Middle frontal gyrus (tissue), 1 donor: Measurements from ENCODE around the gene HTR6.
"Not testable (repeated sequence)": the region's sequence is repeated elsewhere in the genome, so short reads cannot be mapped to it uniquely, and the experiment has no call there.

ENCODE experiments used
- DNase-seq: peaks from one replicate; pipeline ENCODE4 v3.0.0-alpha.2; 2015; ENCODE audit warnings: low spot score; ENCODE audit errors: extremely low spot score

The HTR6 gene

DNA sequence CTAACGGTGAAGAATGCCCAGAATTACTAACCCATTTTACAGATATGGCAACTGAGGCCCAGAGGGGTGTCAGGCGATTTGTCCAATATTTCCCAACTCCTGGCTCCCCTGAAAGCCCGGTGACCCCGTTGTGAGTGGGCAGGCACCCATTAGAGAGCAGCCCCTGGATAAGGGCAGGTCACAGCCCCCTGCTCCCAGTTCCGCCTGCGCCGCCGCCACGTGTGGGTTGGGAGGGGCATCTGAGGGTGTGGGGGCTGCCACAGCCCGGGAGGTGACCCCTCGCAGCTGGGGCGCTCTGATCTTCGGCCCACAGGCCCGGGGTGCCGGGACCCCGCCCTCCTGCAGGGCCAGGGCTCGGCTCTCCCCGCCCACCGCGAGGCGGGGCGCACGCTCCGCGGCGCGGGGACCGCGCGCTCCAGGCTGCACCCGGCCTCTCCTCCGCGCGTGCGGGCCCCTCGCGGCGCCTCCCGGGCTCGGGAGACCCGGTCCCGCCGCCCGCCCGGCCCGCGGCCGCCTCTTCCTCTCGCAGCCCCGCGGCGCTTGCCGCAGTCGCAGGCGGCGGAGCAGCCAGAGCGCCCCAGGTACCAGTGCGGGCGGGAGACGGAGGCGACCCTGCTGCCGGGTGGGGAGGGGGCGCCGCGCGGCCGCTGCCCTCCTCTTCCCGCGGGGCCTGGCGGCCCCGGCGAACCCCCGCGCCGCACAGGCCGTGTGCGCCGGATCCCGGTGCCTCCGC, at the start of gene HTR6:
Gene HTR6 (plus strand): TSS at position 423 of the 733 bp plus-strand sequence. CDS start 879 bp downstream, outside the sequence.
- no peak for DNase-seq

- no peak for DNase-seq
Observed at GRCh38 chr1:19615438-19615837, 49.2 kb upstream of the HTR6 start.

DNA sequence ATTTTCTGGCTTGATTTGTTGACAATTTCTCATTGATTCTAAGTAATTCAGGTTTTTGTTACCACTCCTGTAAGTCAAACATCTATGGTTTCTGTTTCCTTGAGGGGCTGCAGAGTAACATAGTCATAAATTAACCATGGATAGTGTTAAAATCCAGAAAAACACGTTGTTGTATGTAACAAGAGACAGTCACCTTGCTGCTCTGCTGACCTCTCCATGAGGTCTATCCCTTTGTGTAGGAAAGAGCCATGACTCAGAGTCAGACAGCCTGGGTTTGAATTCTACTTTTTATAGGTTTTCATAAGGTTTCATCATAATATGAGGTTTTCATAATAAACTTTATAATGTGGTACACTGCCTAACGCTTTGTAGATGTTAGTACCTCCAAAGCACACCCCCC, 48.2 kb upstream of the HTR6 start:
- DNase-seq, result no peak

- no peak for DNase-seq
Observed at GRCh38 chr1:19617376-19617775, 47.3 kb upstream of the HTR6 start.

DNA sequence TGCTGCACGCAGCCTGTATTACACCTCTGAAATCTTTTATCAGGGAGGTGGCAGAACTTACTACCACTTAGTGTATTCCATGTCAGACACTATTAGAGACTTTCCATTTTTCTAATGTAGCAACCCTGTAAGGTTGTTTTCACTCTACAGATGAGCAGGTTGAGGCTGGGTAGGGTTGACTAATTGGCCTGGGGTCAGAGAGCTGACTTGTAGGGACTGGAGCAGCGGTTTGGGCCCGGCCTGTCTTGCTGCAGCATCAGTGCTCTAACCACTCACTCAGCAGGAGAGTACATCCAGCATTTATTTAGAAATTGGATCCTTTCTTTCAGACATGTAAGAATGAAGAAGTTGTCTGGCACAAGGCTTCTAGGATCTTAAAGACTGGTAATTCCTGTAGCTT, 46.2 kb upstream of the HTR6 start:
- no peak for DNase-seq

DNA sequence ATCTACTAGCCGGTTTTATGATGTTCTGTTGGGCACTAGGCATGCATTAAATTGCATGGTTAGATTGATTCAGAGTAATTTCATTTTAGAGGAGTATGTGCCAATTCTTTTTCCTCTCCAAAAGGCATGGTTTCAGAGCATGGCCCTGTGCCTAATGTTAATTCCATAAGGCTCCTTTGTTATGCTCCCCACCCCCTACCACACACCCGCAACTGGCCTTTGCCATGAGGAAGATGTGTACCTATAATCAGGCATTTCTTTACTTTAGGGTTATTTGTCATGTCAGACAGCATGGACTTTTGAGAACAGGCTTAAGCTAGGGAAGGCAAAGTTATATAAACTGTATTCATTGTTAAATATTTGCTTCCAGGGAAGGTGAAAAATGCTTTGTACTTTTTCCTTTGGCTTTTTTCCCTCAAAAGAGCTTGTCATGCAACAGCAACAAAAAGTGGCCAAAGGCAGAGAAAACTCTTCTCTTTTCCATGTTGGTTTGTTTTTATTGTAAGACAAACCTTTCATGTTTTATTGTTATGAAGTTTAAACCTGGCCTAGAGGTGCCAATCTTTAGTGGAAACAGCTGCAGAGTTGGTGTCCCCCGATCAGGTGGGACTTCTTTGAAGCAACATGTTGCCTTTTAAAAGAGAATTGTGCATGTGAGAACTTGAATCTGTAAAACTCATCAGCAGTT, 44.8 kb upstream of the HTR6 start:
- no peak for DNase-seq

GRCh38 chr1:19620786-19621185, 43.9 kb upstream of the HTR6 start:
- no peak for DNase-seq

DNA sequence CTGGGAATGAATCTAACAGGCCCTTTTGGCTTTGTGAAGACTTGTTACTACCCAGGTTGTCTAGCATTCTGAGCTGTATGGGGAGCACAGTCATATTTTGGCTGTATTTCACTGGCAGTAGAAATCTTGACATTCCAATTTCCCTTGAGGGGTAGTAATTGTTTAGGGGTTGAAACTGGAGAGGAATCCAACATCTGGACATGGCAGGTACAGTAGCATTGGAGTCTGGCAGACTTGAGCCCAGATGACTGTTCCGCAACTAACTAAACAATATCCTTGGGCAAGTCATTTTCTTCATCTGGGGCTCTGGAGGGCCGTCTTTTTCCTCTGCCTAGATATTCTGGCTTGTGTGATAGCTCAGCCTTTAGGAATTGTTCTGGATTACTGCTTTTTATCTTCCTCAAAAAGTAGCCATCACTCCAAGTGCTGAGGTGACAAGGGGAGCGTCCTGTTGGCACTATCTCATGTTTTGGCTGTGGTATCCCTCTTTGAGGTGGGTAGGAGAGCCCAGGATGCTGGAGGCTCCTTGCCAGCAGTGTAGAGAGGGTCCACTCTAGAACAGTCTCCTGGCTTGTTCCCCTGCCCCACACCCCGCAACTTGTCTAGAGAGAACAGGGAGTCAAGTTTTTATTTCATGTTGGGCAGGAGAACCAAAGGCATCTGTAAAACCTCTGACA, 43.3 kb upstream of the HTR6 start:
- no peak for DNase-seq

- no peak for DNase-seq
Observed at GRCh38 chr1:19622204-19622603, 42.5 kb upstream of the HTR6 start.

GRCh38 chr1:19623523-19623922, 41.2 kb upstream of the HTR6 start:
- no peak for DNase-seq

DNA sequence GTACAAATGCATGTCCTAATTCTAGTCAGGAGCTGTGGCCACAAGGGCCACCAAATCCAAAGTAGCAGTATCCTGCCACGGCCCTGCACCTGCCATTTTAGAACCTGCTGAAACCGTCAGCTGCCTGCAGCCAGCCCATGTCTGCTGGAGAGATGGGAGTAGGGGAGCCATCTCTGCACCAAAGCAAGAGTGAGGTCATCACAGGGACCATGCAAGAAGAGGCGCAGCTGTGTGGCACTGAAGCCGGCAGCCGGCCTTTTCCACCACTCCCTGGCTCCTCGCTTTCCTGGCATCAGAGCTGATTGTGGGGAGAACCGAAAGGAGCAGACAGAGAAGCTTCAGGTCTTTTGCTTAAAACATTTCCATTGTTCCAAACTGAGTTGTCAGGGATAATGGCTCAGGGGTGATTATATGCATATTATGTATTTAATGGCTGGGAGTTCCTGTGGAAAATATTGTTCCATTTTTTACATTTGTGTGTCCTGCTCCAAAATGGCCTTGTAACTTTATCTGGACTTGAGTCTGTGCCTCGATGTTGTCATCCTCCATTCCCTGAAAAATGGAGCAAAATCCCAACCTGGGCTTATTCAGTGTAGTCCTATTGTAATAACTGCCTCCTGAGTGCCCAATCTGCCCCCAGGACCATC, 39.3 kb upstream of the HTR6 start:
- DNase-seq, result no peak

DNA sequence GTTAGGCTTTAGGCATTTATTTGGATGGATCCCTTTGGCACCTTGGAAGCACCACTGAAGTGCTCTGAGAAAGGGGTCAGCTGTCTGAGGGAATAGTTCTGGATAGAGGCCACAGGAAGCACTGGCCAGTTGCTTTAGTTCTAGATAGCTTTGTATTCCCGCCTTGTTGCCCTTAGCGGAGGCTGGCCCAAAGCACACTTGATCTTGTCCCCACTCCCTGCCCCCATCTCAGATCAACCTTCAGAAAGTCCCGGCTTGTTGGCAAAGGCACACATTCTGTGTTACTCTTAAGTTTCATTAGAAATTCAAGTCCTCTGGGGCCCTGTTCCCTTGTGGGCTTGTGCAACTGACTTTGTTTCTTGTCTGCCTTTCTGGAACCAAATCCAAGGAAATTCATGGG, 35.8 kb upstream of the HTR6 start:
- no peak for DNase-seq

- DNase-seq, result no peak
Observed at GRCh38 chr1:19629357-19629756, 35.3 kb upstream of the HTR6 start.

- not testable (repeated sequence) for DNase-seq
Observed at GRCh38 chr1:19630192-19630591, 34.5 kb upstream of the HTR6 start.

GRCh38 chr1:19630720-19631395, 33.8 kb upstream of the HTR6 start:
- no peak for DNase-seq

DNA sequence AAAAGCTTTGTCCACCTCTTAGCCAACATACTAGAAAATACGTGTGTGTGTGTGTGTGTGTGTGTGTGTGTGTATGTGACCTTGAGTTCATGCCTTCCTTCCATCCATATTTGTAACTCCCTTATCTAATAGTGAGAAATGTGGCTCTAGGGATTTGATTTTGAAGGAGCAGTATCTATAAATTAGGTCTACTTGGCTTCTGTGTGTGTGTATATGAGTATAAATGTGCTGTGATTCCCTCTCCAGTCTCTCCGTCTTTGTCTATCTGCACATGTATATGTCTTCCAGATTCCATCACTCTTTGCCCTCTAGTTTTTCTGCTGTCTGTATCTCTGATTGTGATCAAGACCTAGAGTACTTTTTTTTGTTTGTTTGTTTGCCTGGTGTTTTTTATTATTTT, 32.5 kb upstream of the HTR6 start:
- no peak for DNase-seq

- DNase-seq, result no peak
Observed at GRCh38 chr1:19633106-19633505, 31.6 kb upstream of the HTR6 start.

GRCh38 chr1:19635064-19635463, 29.6 kb upstream of the HTR6 start:
- DNase-seq, result not testable (repeated sequence)

DNA sequence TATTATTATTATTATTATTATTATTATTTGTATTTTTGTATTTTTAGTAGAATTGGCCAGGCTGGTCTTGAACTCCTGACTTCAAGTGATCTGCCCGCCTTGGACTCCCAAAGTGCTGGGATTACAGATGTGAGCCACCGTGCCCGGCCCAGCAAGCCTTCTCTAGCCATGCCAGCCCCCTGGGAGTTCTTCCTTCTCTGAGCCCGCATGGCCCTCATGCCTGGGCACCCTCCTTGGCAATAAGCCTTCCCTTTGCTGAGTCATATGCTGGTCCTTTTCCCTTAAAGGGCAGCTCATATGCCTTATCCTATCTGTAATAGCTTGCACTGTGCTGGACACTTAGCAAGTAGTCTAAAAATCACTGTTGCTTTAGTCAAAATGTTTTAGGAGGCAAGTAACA, 29.0 kb upstream of the HTR6 start:
- no peak for DNase-seq

GRCh38 chr1:19636065-19636464, 28.6 kb upstream of the HTR6 start:
- DNase-seq, result no peak

DNA sequence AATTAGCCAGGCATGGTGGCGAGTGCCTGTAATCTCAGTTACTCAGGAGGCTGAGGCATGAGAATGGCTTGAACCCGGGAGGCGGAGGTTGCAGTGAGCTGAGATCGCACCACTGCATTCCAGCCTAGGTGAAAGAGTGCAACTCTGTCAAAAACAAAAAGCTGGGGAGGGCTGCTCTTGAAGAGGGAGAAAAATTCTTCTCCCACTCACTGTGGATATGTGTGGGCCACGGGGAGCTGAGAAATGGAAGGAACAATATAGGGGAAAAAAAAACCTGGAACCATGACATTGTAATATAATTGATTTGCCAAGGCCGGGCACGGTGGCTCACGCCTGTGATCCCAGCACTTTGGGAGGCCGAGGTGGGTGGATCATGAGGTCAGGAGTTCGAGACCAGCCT, 27.9 kb upstream of the HTR6 start:
- DNase-seq, result not testable (repeated sequence)
